ENCODE data around the gene KDF1.

The KDF1 gene

GRCh38 chr1:26938659-26939025, 21.6 kb downstream of the KDF1 start:
- H3F3A ChIP-seq (ENCODE audit: low read depth): no peaks in the 10 kb centered on the region
- TF ChIP-seq EZH2phosphoT487 (IDR thresholded peaks at IDR 0.05; ENCODE audit: borderline replicate concordance): no peak
- no peak for TF ChIP-seq CTCF (conservative IDR thresholded peaks at IDR 0.05; ENCODE audit: low read length)
- H3K4me1 ChIP-seq (ENCODE audit: insufficient read depth, low read length, poor library complexity, severe bottlenecking): no peaks in the 10 kb centered on the region
- no peaks in the 10 kb centered on the region for H3K27me3 ChIP-seq (ENCODE audit: insufficient read depth, low read length, poor library complexity, severe bottlenecking)
- H3K4me3 ChIP-seq (ENCODE audit: low read length, poor library complexity, severe bottlenecking): no peak overlapping the region
- no peak overlapping the region for H2AFZ ChIP-seq (ENCODE audit: low read length)
- H3K9me2 ChIP-seq (replicated peaks; ENCODE audit: low read depth, low read length): no peaks in the 10 kb centered on the region
- H3K79me2 ChIP-seq (ENCODE audit: insufficient read depth, low read length): peaks cover 22% of the 10 kb centered on the region; the same call in 1 of the 2 replicates
- no peaks in the 10 kb centered on the region for H3K9me3 ChIP-seq (ENCODE audit: insufficient read depth, low read depth, low read length)
- H4K20me1 ChIP-seq (ENCODE audit: insufficient read depth, low read length, poor library complexity, severe bottlenecking): peaks cover 11% of the 10 kb centered on the region
- H3K9ac ChIP-seq (ENCODE audit: low read depth, low read length, poor library complexity, severe bottlenecking): no peak overlapping the region
- peaks cover 54% of the 10 kb centered on the region; the same call in 1 of the 2 replicates for H3K36me3 ChIP-seq (ENCODE audit: insufficient read depth, low read length)
- H3K4me2 ChIP-seq (ENCODE audit: low read depth, low read length, poor library complexity, severe bottlenecking): no peak overlapping the region

- Histone ChIP-seq H4K20me1 (ENCODE audit: insufficient read depth, low read length, poor library complexity, severe bottlenecking) (peaks cover 11% of the 10 kb centered on the region), H3K9me3 (ENCODE audit: insufficient read depth, low read depth, low read length) (no peaks in the 10 kb centered on the region), H3K9me2 (replicated peaks; ENCODE audit: low read depth, low read length) (no peaks in the 10 kb centered on the region), H3K9ac (ENCODE audit: low read depth, low read length, poor library complexity, severe bottlenecking) (no peak overlapping the region), H3K4me1 (ENCODE audit: insufficient read depth, low read length, poor library complexity, severe bottlenecking) (no peaks in the 10 kb centered on the region), H3K36me3 (ENCODE audit: insufficient read depth, low read length) (peaks cover 51% of the 10 kb centered on the region; the same call in 1 of the 2 replicates), H3K4me3 (ENCODE audit: low read length, poor library complexity, severe bottlenecking) (no peak overlapping the region), H3F3A (ENCODE audit: low read depth) (no peaks in the 10 kb centered on the region), H3K4me2 (ENCODE audit: low read depth, low read length, poor library complexity, severe bottlenecking) (no peak overlapping the region), H3K79me2 (ENCODE audit: insufficient read depth, low read length) (peaks cover 22% of the 10 kb centered on the region; the same call in 1 of the 2 replicates), H3K27me3 (ENCODE audit: insufficient read depth, low read length, poor library complexity, severe bottlenecking) (no peaks in the 10 kb centered on the region), H2AFZ (ENCODE audit: low read length) (no peak overlapping the region)
- no peak for TF ChIP-seq EZH2phosphoT487 (IDR thresholded peaks at IDR 0.05; ENCODE audit: borderline replicate concordance)
- TF ChIP-seq CTCF (conservative IDR thresholded peaks at IDR 0.05; ENCODE audit: low read length): no peak
These were observed 22.1 kb downstream of the KDF1 start for GRCh38 chr1:26938004-26938658.

- H4K20me1 ChIP-seq (ENCODE audit: insufficient read depth, low read length, poor library complexity, severe bottlenecking): peaks cover 11% of the 10 kb centered on the region
- H2AFZ ChIP-seq (ENCODE audit: low read length): no peak overlapping the region
- H3K4me3 ChIP-seq (ENCODE audit: low read length, poor library complexity, severe bottlenecking): no peak overlapping the region
- H3K9me2 ChIP-seq (replicated peaks; ENCODE audit: low read depth, low read length): no peaks in the 10 kb centered on the region
- peaks cover 38% of the 10 kb centered on the region; the same call in 1 of the 2 replicates for H3K36me3 ChIP-seq (ENCODE audit: insufficient read depth, low read length)
- H3K4me1 ChIP-seq (ENCODE audit: insufficient read depth, low read length, poor library complexity, severe bottlenecking): no peaks in the 10 kb centered on the region
- no peaks in the 10 kb centered on the region for H3K27me3 ChIP-seq (ENCODE audit: insufficient read depth, low read length, poor library complexity, severe bottlenecking)
- no peaks in the 10 kb centered on the region for H3F3A ChIP-seq (ENCODE audit: low read depth)
- H3K9me3 ChIP-seq (ENCODE audit: insufficient read depth, low read depth, low read length): no peaks in the 10 kb centered on the region
- H3K4me2 ChIP-seq (ENCODE audit: low read depth, low read length, poor library complexity, severe bottlenecking): no peak overlapping the region
- TF ChIP-seq CTCF (conservative IDR thresholded peaks at IDR 0.05; ENCODE audit: low read length) (no peak), EZH2phosphoT487 (IDR thresholded peaks at IDR 0.05; ENCODE audit: borderline replicate concordance) (no peak)
- H3K79me2 ChIP-seq (ENCODE audit: insufficient read depth, low read length): peaks cover 27% of the 10 kb centered on the region; the same call in 1 of the 2 replicates
- H3K9ac ChIP-seq (ENCODE audit: low read depth, low read length, poor library complexity, severe bottlenecking): no peak overlapping the region
These were observed 23.4 kb downstream of the KDF1 start for GRCh38 chr1:26936823-26937222.

All from Loucy (cell line).